ENCODE data around the gene B3GALT6.
A peak's percentile ranks its signal among the peaks of the same experiment; 100 is the strongest.

The B3GALT6 gene

GRCh38 chr1:1264868-1265272, 32.8 kb downstream of the B3GALT6 start:
- DNase-seq (ENCODE audit: low spot score), result no peak

- DNase-seq (ENCODE audit: low spot score), result no peak
Observed at GRCh38 chr1:1267488-1268283, 35.6 kb downstream of the B3GALT6 start.

GRCh38 chr1:1268284-1268682, 36.2 kb downstream of the B3GALT6 start:
- DNase-seq (ENCODE audit: low spot score), result no peak

GRCh38 chr1:1270813-1271212, 38.8 kb downstream of the B3GALT6 start:
- no peak for DNase-seq (ENCODE audit: low spot score)

- peak; percentile 53 for DNase-seq (ENCODE audit: low spot score)
Observed at GRCh38 chr1:1272341-1273208, 40.5 kb downstream of the B3GALT6 start.

GRCh38 chr1:1273209-1273511, 41.1 kb downstream of the B3GALT6 start:
- peak; percentile 32 for DNase-seq (ENCODE audit: low spot score)

- DNase-seq (ENCODE audit: low spot score), result peak; percentile 91
Observed at GRCh38 chr1:1273512-1274298, 41.7 kb downstream of the B3GALT6 start, which contains the start of gene UBE2J2. TSS of gene UBE2J2 (minus strand) at chr1:1273854. CDS start at chr1:1267992, 5,862 bp downstream.

- no peak for DNase-seq (ENCODE audit: low spot score)
Observed at GRCh38 chr1:1274299-1274930, 42.4 kb downstream of the B3GALT6 start.

DNA sequence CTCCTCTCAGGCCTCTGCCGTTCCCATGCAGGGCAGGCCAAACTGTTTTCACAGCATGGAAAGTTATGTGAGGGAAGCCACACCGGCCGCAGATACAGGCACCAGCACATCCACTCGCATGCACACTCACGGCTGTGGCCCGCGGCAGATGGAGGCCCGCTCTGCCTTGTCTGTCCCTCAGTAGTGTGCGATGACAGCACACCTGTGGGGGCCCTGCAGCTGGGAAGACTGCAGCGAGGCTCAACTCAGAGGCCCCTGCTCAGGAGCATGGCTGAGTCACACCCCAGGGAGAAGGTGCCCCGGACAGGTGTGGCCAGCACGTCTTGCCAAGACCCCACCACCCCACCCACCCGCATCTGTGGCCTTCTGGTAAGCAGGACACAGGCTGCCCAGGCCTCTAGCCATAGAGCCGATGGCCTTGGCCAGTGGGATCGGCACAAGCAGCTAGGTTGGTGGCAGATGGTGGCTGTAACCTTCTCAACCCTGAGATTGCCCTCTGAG, 42.9 kb downstream of the B3GALT6 start:
- DNase-seq (ENCODE audit: low spot score), result no peak

GRCh38 chr1:1275836-1276235, 43.8 kb downstream of the B3GALT6 start:
- DNase-seq (ENCODE audit: low spot score), result no peak

DNA sequence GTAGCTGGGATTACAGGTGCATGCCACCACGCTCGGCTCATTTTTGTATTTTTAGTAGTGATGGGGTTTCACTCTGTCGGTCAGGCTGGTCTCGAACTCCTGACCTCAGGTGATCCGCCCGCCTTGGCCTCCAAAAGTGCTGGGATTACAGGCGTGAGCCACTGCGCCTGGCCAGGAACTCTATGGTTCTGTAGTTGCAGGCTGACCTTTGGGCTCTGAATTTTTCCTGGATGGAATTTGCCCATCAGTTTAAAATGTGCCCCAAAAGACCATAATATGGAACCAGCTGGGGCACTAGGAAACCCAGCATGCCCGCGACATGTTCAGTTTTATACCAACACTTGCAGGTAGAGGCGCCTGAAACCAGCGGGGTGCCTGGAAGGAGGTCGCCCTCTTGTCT, 46.6 kb downstream of the B3GALT6 start:
- no peak for DNase-seq (ENCODE audit: low spot score)

GRCh38 chr1:1279028-1279427, 47.0 kb downstream of the B3GALT6 start:
- DNase-seq (ENCODE audit: low spot score), result no peak

DNA sequence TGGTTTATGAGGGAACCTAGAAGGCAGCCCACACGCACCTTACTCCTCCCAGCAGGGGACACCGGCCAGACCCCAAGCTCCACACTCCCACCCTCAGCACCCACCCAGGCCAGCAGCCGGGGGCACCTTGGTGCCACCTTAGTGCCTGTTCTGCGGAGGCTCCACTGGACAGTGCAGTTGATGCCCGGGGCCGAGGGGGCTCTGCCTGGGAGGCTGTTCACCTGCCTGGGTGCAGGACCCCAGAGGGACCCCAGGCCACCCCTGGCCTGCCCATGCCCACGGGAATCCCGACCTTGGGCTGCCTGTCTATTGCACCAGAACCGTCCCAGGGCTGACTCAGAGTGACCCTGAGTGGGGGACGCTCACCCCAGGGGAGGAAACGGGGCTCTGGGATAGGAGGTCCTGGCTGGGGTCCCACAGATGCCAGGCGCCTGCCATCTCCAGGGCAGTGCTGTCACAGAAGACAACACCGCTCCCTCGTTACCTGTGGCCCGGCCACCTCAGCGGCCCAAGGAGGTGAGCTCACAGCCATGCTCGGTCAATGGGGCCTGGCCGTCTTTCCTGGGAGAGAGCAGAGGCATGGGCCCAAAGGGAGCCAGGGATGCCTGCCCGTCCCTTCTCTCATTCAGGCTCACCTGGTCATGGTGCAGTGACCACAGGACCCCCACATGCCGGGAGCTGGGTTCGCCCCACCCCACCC, 48.9 kb downstream of the B3GALT6 start:
- DNase-seq (ENCODE audit: low spot score), result no peak

DNA sequence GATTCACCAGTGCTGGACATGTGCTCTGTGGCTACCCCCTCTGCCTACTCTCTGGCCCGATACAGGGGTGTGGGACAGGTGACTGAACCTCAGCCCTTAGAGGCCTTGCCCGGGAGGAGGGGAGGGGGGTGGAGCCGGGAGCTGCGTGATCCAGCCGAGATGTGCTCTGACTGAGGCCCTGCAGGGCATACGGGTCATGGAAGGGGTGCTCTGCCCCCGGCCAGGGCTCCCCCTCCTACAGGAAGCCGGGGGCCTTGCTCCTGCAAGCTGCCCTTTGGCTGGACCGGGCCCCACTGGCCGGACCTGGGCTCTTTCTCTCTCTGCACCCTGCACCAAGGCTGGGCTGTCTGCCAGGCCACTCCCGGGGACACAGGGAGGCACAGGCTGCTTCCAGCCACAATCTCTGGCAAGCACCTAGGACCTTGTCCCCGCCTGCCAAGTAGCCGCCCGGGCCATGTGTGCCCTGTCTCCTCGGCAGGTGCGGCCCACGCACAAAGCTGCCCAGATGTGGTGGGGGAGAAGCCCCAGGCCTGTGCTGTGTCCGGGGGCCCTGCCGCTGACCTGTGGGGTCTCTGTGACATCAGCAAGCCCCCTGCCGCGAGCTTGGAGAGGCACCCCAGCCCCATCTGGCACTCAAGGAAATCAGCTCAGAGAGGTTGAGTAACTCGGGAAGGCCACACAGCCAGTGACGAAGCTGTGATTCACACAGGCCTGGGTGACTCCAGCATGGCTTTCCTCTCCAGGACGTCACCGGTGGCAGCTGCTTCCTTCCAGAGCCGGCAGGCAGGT, 49.7 kb downstream of the B3GALT6 start:
- DNase-seq (ENCODE audit: low spot score), result peak; percentile 25

GRCh38 chr1:1282998-1283397, 51.0 kb downstream of the B3GALT6 start:
- DNase-seq (ENCODE audit: low spot score), result no peak

GRCh38 chr1:1283821-1284220, 51.8 kb downstream of the B3GALT6 start:
- DNase-seq (ENCODE audit: low spot score), result peak; percentile 67
